HG02884 (cell line): ENCODE measurements around the gene ABCE1.
"Not testable (repeated sequence)": the region's sequence is repeated elsewhere in the genome, so short reads cannot be mapped to it uniquely, and the experiment has no call there.

Experiments used
- ATAC-seq: cut with Tn5 transposase; IDR thresholded peaks from one replicate; pipeline ENCODE4 v1.9.1; 2021; ENCODE audit warnings: mild to moderate bottlenecking, moderate library complexity; ENCODE audit not compliant: unreplicated experiment

The ABCE1 gene

DNA sequence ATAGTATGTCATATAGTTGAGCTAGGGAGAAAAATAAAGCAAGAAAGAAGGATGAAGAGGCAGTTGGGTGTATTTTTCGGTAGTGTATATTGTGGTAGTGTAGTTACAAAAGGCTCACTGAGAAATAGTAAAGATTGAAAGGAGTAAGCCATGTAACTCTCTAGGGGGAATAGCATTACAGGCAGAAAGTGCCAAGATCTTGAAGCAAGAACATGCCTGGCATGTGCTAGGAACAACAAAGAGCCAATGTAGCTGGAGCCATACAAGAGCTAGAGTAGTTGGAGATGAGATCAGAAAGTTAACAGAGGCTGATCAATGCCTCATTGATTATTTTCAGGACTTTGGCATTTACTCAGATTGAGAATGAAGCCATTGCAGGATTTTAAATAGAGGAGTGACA, 3.0 kb downstream of the ABCE1 start:
- ATAC-seq = no peak

DNA sequence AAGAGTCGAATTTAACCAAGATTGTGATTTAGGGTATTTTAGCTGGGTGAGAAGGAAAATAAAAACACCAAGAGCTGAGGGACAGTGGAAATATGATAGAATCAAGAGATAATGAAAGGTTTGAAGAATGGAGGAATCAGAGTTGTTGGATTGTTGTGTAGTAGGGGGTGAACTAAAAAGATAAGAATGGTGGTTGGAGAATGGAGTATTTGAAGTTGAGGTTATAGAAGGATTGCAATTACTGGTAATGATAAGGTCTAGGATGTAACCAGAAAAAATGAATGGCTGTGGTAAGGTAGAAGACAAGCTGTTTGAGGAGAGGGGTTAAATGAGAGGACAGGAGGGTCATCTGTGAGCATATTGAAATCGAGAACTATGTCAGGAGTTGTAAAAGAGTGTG, 4.5 kb downstream of the ABCE1 start:
- no peak for ATAC-seq

GRCh38 chr4:145103496-145103895, 5.4 kb downstream of the ABCE1 start:
- no peak for ATAC-seq

DNA sequence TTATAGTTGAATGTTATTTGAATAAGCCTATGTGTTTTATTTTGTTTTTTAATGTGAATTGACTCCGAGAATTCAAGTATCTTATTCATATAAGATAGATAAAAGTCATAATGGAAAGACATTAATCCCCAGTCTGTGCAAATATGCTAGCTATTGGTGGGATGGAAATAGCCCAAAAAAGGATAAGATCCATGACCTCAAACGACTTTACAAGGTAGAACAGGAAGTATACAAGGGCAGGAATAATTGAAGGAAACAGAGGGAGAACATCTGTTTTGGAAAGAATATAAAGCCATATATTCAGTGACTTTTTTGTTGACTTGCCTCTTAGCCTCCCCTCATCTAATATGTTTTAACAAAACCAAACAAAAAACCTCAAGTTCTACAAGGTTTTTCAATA, 9.0 kb downstream of the ABCE1 start:
- ATAC-seq = no peak

GRCh38 chr4:145108128-145108527, 10.0 kb downstream of the ABCE1 start:
- no peak for ATAC-seq

- ATAC-seq = no peak
These were observed 27.3 kb downstream of the ABCE1 start for GRCh38 chr4:145125396-145125795.

GRCh38 chr4:145130130-145130529, 32.0 kb downstream of the ABCE1 start:
- ATAC-seq = no peak

- ATAC-seq = no peak
These were observed 32.8 kb downstream of the ABCE1 start for GRCh38 chr4:145130788-145131399.

- ATAC-seq = no peak
These were observed 33.7 kb downstream of the ABCE1 start for GRCh38 chr4:145131848-145132247.

GRCh38 chr4:145132511-145133098, 34.5 kb downstream of the ABCE1 start:
- peak; percentile 89 for ATAC-seq

GRCh38 chr4:145136219-145136618, 38.1 kb downstream of the ABCE1 start:
- not testable (repeated sequence) for ATAC-seq

DNA sequence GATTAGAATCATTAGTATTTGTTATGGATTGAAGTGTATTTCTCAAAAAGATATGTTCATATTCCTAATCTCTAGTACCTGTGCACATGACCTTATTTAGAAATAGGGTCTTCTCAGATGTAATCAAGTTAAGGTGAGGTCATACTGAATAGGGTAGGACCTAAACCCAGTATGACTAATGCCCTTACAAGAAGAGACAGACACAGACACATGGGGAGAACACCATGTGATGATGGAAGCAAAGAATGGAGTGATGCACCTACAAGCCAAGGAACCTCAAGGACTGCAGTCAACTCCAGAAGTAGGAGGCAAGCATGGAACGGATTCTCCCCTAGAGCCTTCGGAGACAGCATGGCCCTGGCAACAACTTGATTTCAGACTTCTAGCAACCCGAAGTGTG, 50.9 kb downstream of the ABCE1 start:
- ATAC-seq = no peak

- ATAC-seq = no peak
These were observed 55.2 kb downstream of the ABCE1 start for GRCh38 chr4:145153181-145153903.

DNA sequence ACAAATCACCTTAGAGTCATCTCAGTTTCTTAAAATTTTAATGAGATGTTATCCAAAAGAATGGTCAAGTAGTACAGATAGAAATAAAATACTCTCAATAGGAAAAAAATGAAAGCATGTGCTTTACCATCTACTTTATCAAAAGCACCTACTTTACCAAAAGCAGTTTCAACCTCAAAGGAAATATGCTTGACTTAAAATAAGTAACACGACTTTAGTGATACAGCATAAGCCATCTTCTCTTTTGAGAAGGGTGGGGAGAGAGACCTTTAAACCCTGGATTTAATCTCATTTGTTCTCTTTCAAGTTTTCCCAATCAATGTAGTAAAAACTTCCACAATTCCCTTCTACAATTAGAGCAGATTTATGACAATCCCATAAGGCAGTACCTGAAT, 55.8 kb downstream of the ABCE1 start:
- no peak for ATAC-seq

GRCh38 chr4:145154573-145154972, 56.5 kb downstream of the ABCE1 start:
- ATAC-seq = peak; percentile 87

- ATAC-seq = no peak
These were observed 57.3 kb downstream of the ABCE1 start for GRCh38 chr4:145155268-145155870.

DNA sequence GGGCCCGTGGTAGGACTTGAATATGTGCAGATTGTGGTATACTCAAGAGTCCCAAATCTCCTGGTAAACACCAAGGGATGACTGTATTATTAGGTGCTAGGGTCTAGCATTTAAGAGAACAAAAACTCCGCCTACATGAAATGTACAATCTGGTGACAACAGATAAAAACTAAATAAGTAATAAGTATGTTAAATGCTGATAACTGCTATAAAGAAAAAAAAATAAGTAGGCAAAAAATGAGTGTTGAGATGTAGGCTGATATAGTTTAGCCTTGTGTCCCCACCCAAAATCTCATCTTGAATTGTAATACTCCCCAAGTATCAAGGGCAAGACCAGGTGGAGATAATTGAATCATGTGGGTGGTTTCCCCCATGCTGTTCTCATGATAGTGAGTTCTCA, 58.9 kb downstream of the ABCE1 start:
- ATAC-seq = no peak

DNA sequence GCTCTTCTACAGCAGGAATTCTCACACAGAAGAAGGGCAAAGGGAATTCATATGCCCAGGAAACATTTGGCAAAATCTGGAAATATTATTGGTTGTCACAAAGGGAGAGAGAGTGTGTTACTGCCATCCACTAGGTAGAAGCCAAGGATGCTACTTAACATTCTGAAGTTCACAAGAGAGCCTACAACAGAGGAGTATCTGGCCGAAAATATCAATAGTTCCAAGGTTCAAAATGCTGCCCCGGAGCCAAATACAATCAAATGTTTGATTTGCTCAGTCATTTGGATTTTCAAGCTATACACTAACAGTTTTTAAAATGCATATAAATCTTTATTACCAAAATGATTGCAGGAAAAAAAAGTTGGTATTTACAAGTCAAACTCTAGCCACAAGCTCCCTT, 63.4 kb downstream of the ABCE1 start:
- ATAC-seq = no peak

DNA sequence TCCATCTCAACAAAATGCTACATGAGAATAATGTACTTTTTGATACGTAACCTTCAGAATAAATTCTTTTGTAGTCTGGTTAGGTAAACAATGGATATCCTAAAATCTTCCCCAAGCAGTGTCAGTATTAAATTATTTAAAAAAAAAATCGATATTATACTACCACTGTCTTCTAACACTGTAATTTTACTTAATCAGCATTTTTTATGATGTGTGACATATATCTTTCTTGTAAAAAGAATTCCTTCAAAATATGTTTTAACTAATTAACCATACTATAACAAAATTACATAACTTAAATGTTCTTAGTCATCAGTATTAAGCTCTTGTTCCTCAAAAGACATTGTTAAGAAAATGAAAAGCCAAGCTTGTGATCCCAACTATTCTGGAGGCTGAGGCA, 69.8 kb downstream of the ABCE1 start:
- no peak for ATAC-seq

GRCh38 chr4:145168581-145169187, 70.6 kb downstream of the ABCE1 start:
- no peak for ATAC-seq

GRCh38 chr4:145170223-145170622, 72.1 kb downstream of the ABCE1 start:
- no peak for ATAC-seq

- ATAC-seq = no peak
These were observed 73.8 kb downstream of the ABCE1 start for GRCh38 chr4:145171911-145172310.
